Left lobe of liver (tissue), 2 donors: ENCODE results near the gene COPE. TPM values are rescaled to one million over a fixed set of nuclear protein-coding genes. Genes with fewer than 3 reads are reported as not detected.
A peak's percentile ranks its signal among the peaks of the same experiment; 100 is the strongest.
"Not testable (repeated sequence)": the region's sequence is repeated elsewhere in the genome, so short reads cannot be mapped to it uniquely, and the experiment has no call there.

Experiments used
- ATAC-seq: fragments of 200-7000 bp; cut with Tn5 transposase; one replicate; pipeline ENCODE4 v1.9.1; 2020; ENCODE audit warnings: mild to moderate bottlenecking, moderate library complexity
- DNase-seq: peaks from one replicate; pipeline ENCODE4 v3.0.0-alpha.2; 2020; ENCODE audit warnings: low spot score
- total RNA-seq: library from RNA; stranded (reverse); gene quantifications from one replicate; pipeline ENCODE4 v1.2.1, GENCODE V29; 2021
- donor health status: DM: no; HTN: no; CAD: no; lungs with moderate emphysema.
- donor health status: DM: no; HTN: yes; CAD: no.

Gene COPE
- total RNA-seq, 1 donor from 2014 or later, result 113 TPM

GRCh38 chr19:18910801-18911436, 8.3 kb downstream of the COPE start:
- DNase-seq (no peak), ATAC-seq (no peak)

GRCh38 chr19:18910010-18910409, 9.2 kb downstream of the COPE start:
- ATAC-seq, result no peak
- no peak for DNase-seq

- ATAC-seq, result no peak
- DNase-seq, result peak; percentile 44
These were observed 10.1 kb downstream of the COPE start for GRCh38 chr19:18908917-18909619.

- no peak for DNase-seq
- ATAC-seq, result no peak
These were observed 12.3 kb downstream of the COPE start for GRCh38 chr19:18906605-18907519.

- no peak for DNase-seq
- no peak for ATAC-seq
These were observed 13.5 kb downstream of the COPE start for GRCh38 chr19:18905513-18906236.

GRCh38 chr19:18905058-18905456, 14.1 kb downstream of the COPE start:
- ATAC-seq, result no peak
- no peak for DNase-seq

- ATAC-seq, result no peak
- peak; percentile 40 for DNase-seq
These were observed 14.7 kb downstream of the COPE start for GRCh38 chr19:18904334-18905057.

GRCh38 chr19:18903156-18904037, 15.8 kb downstream of the COPE start:
- ATAC-seq (no peak), DNase-seq (no peak)

- not testable (repeated sequence) for ATAC-seq, DNase-seq
These were observed 16.7 kb downstream of the COPE start for GRCh38 chr19:18902519-18902918.

GRCh38 chr19:18901491-18901890, 17.7 kb downstream of the COPE start:
- ATAC-seq (no peak), DNase-seq (no peak)

GRCh38 chr19:18900700-18901481, 18.3 kb downstream of the COPE start:
- DNase-seq, result peak; percentile 40

GRCh38 chr19:18899624-18900560, 19.3 kb downstream of the COPE start:
- ATAC-seq, result no peak
- peak; percentile 43 for DNase-seq

More at GRCh38 chr19:18900700-18901481, 18.3 kb downstream of the COPE start:
- ATAC-seq, result no peak

GRCh38 chr19:18898607-18899408, 20.4 kb downstream of the COPE start:
- DNase-seq (no peak), ATAC-seq (peak; percentile 38)

- DNase-seq, result no peak
- peak; percentile 11 for ATAC-seq
These were observed 21.0 kb downstream of the COPE start for GRCh38 chr19:18898081-18898606.

GRCh38 chr19:18897094-18898029, 21.8 kb downstream of the COPE start:
- DNase-seq (no peak), ATAC-seq (no peak)
